Measurements from ENCODE around the gene AADACL4. TPM values are rescaled to one million over a fixed set of nuclear protein-coding genes. Genes with fewer than 3 reads are reported as not detected.
"Not testable (repeated sequence)": the region's sequence is repeated elsewhere in the genome, so short reads cannot be mapped to it uniquely, and the experiment has no call there.

The AADACL4 gene
- total RNA-seq, 1 donor from 2014 or later: not detected

DNA sequence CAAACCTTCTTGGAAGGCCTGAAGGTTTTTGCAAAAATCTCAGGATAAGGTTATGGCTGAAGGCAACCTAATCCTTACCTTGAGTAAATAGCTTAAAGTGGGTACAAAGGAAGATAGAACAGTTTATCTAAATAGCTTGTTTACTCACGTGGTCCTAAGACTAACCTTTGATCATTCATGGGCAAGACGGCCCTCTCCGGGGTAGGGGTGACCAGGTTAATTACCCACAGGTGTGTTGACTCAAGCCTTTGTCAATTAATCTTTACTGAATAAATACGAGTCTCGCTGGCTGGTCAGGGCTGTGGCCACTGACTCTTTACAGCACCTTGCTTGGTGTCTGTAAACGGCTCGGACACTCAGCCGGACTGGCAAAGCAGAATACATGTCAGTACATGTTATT, 10.8 kb downstream of the AADACL4 start:
- no peak overlapping the region for H3K4me3 ChIP-seq (ENCODE audit: insufficient read depth, low read depth, low read length)
- no peak for DNase-seq (ENCODE audit: low read depth)
- H3K4me1 Mint-ChIP-seq (ENCODE audit: low read depth, unreplicated experiment): no peaks in the 10 kb centered on the region
- H3K9me3 ChIP-seq (ENCODE audit: insufficient read depth, low read depth, low read length): no peaks in the 10 kb centered on the region
- no peak overlapping the region for H3K4me2 ChIP-seq (ENCODE audit: low read length)
- no peak overlapping the region for H3K9ac ChIP-seq (ENCODE audit: low read length)
- no peak overlapping the region for H3K27ac ChIP-seq (ENCODE audit: low read depth, low read length)
- H3K36me3 Mint-ChIP-seq (ENCODE audit: low read depth, unreplicated experiment): no peaks in the 10 kb centered on the region
- no peaks in the 10 kb centered on the region for H3K27me3 ChIP-seq (ENCODE audit: insufficient read depth, low read length)
- no peak overlapping the region for H2AFZ ChIP-seq (ENCODE audit: low read depth, low read length)
- peaks cover 4% of the 10 kb centered on the region for H3K9me3 Mint-ChIP-seq (ENCODE audit: unreplicated experiment)
- no peak overlapping the region for H3K4me3 Mint-ChIP-seq (ENCODE audit: unreplicated experiment)
- H4K20me1 ChIP-seq (ENCODE audit: insufficient read depth, low read length): no peaks in the 10 kb centered on the region
- H3K79me2 ChIP-seq (ENCODE audit: insufficient read depth, low read length): no peaks in the 10 kb centered on the region
- H3K27me3 Mint-ChIP-seq (ENCODE audit: low read depth, unreplicated experiment): peaks cover 13% of the 10 kb centered on the region
- no peaks in the 10 kb centered on the region for H3K4me1 ChIP-seq (ENCODE audit: insufficient read depth, low read length)
- no peak overlapping the region for H3K27ac Mint-ChIP-seq (ENCODE audit: unreplicated experiment)
- TF ChIP-seq EZH2 (IDR thresholded peaks at IDR 0.05; ENCODE audit: insufficient read depth, low read length): no peak
- TF ChIP-seq, protein P1, sequence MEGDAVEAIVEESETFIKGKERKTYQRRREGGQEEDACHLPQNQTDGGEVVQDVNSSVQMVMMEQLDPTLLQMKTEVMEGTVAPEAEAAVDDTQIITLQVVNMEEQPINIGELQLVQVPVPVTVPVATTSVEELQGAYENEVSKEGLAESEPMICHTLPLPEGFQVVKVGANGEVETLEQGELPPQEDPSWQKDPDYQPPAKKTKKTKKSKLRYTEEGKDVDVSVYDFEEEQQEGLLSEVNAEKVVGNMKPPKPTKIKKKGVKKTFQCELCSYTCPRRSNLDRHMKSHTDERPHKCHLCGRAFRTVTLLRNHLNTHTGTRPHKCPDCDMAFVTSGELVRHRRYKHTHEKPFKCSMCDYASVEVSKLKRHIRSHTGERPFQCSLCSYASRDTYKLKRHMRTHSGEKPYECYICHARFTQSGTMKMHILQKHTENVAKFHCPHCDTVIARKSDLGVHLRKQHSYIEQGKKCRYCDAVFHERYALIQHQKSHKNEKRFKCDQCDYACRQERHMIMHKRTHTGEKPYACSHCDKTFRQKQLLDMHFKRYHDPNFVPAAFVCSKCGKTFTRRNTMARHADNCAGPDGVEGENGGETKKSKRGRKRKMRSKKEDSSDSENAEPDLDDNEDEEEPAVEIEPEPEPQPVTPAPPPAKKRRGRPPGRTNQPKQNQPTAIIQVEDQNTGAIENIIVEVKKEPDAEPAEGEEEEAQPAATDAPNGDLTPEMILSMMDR (IDR thresholded peaks at IDR 0.05; ENCODE audit: insufficient read depth, low read depth, low read length): no peak
- no peaks in the 10 kb centered on the region for H3K36me3 ChIP-seq (ENCODE audit: insufficient read depth, low read length)
- no peak for FAIRE-seq

DNA sequence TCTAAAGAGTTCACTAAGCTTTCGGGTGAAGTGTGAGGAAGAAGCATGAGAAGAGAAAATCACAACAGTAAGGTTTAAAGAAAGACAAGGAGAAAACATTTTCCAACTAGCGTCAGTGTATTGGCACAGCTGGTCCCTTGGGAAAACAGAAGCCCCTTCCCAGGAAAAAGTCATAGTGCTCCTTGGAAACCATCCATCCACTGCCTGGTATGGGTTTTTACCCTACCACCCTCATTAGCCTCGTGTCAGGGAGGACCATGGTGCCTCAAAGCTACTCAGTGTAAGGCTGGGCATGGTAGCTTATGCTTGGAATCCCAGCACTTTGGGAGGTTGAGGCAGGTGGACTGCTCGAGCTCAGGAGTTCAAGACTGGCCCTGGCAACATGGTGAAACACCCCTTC, 12.7 kb downstream of the AADACL4 start:
- Histone ChIP-seq H3K4me1 (ENCODE audit: insufficient read depth, low read length) (no peaks in the 10 kb centered on the region), H3K4me2 (ENCODE audit: low read length) (no peak overlapping the region), H3K27ac (ENCODE audit: low read depth, low read length) (no peak overlapping the region), H3K9ac (ENCODE audit: low read length) (no peak overlapping the region), H3K27me3 (ENCODE audit: insufficient read depth, low read length) (no peaks in the 10 kb centered on the region), H4K20me1 (ENCODE audit: insufficient read depth, low read length) (no peaks in the 10 kb centered on the region), H3K36me3 (ENCODE audit: insufficient read depth, low read length) (no peaks in the 10 kb centered on the region), H3K9me3 (ENCODE audit: insufficient read depth, low read depth, low read length) (no peaks in the 10 kb centered on the region), H3K79me2 (ENCODE audit: insufficient read depth, low read length) (no peaks in the 10 kb centered on the region), H3K4me3 (ENCODE audit: insufficient read depth, low read depth, low read length) (no peak overlapping the region), H2AFZ (ENCODE audit: low read depth, low read length) (no peak overlapping the region)
- H3K4me3 Mint-ChIP-seq (ENCODE audit: unreplicated experiment): no peak overlapping the region
- no peaks in the 10 kb centered on the region for H3K36me3 Mint-ChIP-seq (ENCODE audit: low read depth, unreplicated experiment)
- H3K27me3 Mint-ChIP-seq (ENCODE audit: low read depth, unreplicated experiment): peaks cover 10% of the 10 kb centered on the region
- H3K9me3 Mint-ChIP-seq (ENCODE audit: unreplicated experiment): peaks cover 4% of the 10 kb centered on the region
- H3K27ac Mint-ChIP-seq (ENCODE audit: unreplicated experiment): no peak overlapping the region
- H3K4me1 Mint-ChIP-seq (ENCODE audit: low read depth, unreplicated experiment): no peaks in the 10 kb centered on the region
- TF ChIP-seq EZH2 (IDR thresholded peaks at IDR 0.05; ENCODE audit: insufficient read depth, low read length): no peak
- TF ChIP-seq, protein P1 (IDR thresholded peaks at IDR 0.05; ENCODE audit: insufficient read depth, low read depth, low read length): no peak
- FAIRE-seq (no peak), DNase-seq (ENCODE audit: low read depth) (no peak)

DNA sequence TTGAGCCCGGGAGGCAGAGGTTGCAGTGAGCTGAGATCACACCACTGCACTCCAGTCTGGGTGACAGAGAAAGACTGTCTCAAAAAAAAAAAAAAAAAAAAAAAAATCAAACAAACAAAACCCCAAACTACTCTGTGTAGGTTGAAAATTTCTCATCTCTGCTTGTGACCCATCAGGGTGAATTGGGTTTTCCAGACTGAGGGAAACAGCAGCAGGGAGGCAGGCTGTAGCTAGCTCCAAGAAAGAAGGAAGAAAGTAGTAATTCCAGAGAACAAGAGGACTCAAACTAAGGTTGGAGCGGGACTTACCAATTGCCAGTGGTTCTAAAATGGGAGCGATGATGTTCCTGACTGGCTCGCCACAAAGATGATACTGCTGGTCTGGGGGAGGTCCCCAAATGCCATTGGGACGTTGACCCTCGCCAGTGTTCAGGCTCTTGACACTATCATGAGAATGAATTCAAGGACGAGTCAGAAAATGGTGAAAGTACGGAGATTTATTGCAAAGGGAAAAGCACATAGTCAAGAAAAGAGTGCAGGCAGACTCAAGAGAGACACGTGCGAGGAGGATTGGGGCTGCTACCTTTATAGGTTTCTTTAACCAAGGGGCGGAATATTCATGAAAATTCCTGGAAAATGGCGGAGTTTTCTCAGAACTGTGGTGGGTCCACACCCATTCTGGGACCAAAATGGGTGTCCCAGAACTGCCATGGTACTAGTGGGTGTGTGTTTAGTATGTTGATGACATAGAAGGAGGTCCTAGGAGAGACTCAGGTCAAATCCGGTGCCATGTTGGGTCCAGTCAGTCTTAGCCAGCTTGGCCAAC, 13.4 kb downstream of the AADACL4 start:
- Mint-ChIP-seq H3K9me3 (ENCODE audit: unreplicated experiment) (peaks cover 4% of the 10 kb centered on the region), H3K27ac (ENCODE audit: unreplicated experiment) (no peak overlapping the region), H3K36me3 (ENCODE audit: low read depth, unreplicated experiment) (no peaks in the 10 kb centered on the region), H3K4me1 (ENCODE audit: low read depth, unreplicated experiment) (no peaks in the 10 kb centered on the region), H3K4me3 (ENCODE audit: unreplicated experiment) (no peak overlapping the region), H3K27me3 (ENCODE audit: low read depth, unreplicated experiment) (peaks cover 8% of the 10 kb centered on the region)
- no peaks in the 10 kb centered on the region for H3K36me3 ChIP-seq (ENCODE audit: insufficient read depth, low read length)
- no peaks in the 10 kb centered on the region for H3K79me2 ChIP-seq (ENCODE audit: insufficient read depth, low read length)
- no peaks in the 10 kb centered on the region for H3K9me3 ChIP-seq (ENCODE audit: insufficient read depth, low read depth, low read length)
- no peak overlapping the region for H3K4me2 ChIP-seq (ENCODE audit: low read length)
- H3K27me3 ChIP-seq (ENCODE audit: insufficient read depth, low read length): no peaks in the 10 kb centered on the region
- no peak overlapping the region for H3K4me3 ChIP-seq (ENCODE audit: insufficient read depth, low read depth, low read length)
- H2AFZ ChIP-seq (ENCODE audit: low read depth, low read length): no peak overlapping the region
- TF ChIP-seq EZH2 (IDR thresholded peaks at IDR 0.05; ENCODE audit: insufficient read depth, low read length): no peak
- TF ChIP-seq, protein P1 (IDR thresholded peaks at IDR 0.05; ENCODE audit: insufficient read depth, low read depth, low read length): no peak
- DNase-seq (ENCODE audit: low read depth): no peak
- H4K20me1 ChIP-seq (ENCODE audit: insufficient read depth, low read length): no peaks in the 10 kb centered on the region
- H3K4me1 ChIP-seq (ENCODE audit: insufficient read depth, low read length): no peaks in the 10 kb centered on the region
- H3K9ac ChIP-seq (ENCODE audit: low read length): no peak overlapping the region
- H3K27ac ChIP-seq (ENCODE audit: low read depth, low read length): no peak overlapping the region
- FAIRE-seq: no peak

DNA sequence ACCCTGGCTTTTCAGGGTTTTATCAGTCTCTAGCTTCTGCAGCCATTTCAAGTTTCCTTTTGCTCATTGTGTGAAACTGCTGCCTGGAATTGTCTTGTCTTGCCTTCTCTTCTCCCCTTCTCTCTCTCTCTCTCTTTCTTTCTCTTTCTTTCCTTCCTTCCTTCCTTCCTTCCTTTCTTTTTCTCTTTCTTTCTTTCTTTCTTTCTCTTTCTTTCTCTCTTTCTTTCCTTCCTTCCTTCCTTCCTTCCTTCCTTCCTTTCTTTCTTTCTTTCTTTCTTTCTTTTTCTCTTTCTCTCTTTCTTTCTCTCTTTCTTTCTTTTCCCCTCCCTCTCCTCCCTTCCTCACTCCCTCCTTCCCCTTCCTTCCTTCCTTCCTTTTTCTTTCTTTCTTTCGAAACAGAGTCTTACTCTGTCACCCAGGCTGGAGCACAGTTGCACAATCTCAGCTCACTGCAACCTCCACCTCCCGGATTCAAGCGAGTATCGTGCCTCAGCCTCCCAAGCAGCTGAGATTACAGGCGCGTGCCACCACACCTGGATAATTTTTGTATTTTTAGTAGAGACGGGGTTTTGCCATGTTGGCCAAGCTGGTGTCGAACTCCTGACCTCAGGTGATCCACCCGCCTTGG, 14.1 kb downstream of the AADACL4 start:
- not testable (repeated sequence) for H3K36me3 ChIP-seq (ENCODE audit: insufficient read depth, low read length); H3K4me2 ChIP-seq (ENCODE audit: low read length); H3K27ac ChIP-seq (ENCODE audit: low read depth, low read length); H3K27ac Mint-ChIP-seq (ENCODE audit: unreplicated experiment); H3K4me3 Mint-ChIP-seq (ENCODE audit: unreplicated experiment); H3K4me1 ChIP-seq (ENCODE audit: insufficient read depth, low read length); H3K9me3 ChIP-seq (ENCODE audit: insufficient read depth, low read depth, low read length); H3K79me2 ChIP-seq (ENCODE audit: insufficient read depth, low read length); FAIRE-seq; H2AFZ ChIP-seq (ENCODE audit: low read depth, low read length); H3K4me1 Mint-ChIP-seq (ENCODE audit: low read depth, unreplicated experiment); H3K27me3 Mint-ChIP-seq (ENCODE audit: low read depth, unreplicated experiment); H3K4me3 ChIP-seq (ENCODE audit: insufficient read depth, low read depth, low read length); H4K20me1 ChIP-seq (ENCODE audit: insufficient read depth, low read length); H3K9me3 Mint-ChIP-seq (ENCODE audit: unreplicated experiment); H3K27me3 ChIP-seq (ENCODE audit: insufficient read depth, low read length); H3K9ac ChIP-seq (ENCODE audit: low read length); DNase-seq (ENCODE audit: low read depth); H3K36me3 Mint-ChIP-seq (ENCODE audit: low read depth, unreplicated experiment)
